ENCODE data around the gene CELF5.
"Not testable (repeated sequence)": the region's sequence is repeated elsewhere in the genome, so short reads cannot be mapped to it uniquely, and the experiment has no call there.

CELF5 gene

DNA sequence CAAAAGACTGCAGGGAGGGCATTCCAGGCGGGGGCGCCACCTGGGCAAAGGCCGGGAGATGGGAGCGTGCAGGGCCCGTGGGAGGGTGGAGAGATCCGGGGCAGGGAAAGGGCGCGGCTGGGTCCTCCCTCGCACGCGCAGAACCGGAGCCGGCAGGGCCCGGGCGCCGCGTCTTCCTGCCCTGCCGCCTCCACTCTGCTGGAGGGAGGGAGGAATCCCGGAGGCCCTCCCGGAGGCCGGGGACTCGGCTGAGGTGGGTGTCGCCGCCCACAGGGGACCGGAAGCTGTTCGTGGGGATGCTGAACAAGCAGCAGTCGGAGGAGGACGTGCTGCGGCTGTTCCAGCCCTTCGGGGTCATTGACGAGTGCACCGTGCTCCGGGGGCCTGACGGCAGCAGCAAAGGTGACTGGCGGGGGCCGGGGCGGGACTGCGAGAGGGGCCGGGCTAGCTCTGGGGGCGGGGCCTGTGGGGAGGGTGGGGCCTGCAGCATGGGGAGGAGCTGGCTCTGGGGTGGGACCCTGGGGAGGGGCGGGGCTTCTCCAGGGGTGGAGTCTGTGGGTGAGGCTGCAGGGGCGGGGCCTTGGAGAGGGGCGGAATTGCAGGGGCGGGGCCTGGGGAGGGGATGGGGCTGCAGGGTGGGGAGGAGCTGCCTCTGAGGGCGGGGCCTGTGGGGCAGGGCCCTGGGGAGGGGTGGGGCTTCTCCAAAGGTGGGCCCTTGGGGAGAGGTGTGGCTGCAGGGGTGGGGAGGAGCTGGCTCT is 51.3 kb downstream of the CELF5 start:
- no peak for DNase-seq

DNA sequence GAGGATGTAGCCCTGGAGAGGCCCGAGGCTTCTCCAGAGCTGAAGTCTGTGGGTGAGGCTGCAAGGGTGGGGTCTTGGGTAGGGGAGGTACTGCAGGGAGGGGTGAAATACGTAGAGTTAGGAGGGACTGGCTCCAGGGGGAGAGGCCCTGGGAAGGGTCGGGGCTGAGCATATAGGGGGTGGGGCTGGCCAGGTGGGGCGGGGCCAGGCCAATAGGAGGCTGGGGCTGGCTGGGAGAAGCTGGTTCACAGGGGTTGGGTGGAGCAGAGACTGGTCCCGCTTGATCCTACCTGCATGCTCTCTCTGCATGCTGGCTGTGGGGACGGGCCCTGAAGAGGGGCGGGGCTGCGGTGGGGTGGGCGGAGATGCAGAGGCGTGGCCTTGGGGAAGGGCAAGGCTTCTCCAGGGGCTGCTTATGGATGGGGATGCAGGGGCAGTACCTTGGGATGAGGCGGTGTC is 51.9 kb downstream of the CELF5 start:
- DNase-seq: no peak

DNA sequence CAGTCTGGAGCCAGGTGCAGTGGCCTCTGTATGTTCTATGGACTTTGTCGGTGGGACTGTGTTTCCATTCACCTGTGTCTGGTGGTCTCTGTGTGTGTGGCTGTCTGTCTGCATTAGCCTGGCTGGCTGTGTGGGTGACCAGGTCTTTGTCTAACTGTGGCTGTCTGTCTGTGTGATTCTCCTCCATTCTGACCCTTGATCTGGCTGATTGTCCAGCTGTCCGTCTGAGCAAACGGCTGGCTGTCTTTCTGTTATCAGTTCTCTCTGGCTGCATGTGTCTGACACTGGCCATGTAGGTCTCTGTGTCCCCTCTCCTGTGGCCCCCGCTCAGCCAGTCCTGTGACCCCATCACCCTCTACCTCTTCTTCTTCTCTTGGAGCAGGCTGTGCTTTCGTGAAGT is 53.2 kb downstream of the CELF5 start:
- DNase-seq: no peak

DNA sequence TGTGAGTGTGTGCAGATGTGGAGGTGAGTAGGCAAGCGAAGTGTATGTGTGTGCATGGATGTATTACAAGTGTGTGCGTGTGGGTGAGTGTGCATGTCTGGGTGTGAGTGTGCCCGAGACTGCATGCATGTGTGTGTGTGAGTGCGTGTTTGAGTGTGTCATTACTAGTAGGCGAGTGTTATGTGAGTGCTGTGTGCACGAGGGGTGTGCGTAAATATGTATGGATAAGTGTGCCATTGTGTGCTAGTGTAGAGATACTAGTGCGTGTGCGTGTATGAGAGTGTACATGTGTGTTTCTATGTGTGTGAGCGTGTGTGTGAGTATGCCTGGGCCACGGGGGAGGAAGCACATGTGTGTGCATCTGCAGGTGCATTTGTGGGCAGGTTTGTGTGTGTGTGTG is 53.8 kb downstream of the CELF5 start:
- DNase-seq: no peak

DNA sequence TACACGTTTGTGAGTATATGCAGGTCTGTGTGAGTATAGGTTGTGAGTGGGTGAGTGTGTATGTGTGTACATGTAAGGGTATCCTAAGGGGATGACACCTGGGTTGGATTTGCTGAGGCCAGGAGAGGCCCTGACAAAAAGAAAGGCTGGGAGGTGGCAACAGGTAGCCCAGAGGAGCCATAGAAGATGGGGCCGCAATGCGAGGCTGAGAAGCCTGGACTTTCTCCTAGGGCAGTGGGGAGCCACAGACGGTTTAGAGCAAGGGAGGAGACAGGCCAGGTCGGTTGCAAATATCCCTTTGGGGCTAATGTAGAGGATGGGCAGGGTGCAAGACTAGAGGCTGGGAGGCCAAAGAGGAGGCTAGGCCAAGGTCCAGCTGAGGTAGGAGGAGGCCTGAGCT is 54.3 kb downstream of the CELF5 start:
- DNase-seq: no peak

DNA sequence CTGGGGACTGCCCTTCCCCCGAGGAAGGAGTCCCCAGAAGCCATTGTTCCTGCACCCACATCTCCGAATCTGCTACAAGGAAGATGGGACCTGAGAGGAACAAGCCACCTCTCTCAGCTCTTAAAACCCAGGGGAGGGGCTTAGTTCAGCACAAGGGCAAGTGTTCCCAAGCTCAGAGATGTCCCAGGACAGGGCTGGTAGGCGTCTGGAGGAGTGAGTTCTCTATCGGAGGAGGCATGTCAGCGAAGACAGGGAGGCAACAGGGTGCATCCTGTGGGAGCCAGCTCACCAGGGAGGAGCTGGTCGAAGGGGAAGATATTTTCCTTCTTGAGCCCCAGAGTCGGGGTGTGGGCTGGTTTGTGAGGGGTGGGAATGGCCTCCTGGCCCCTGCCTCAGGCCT is 54.8 kb downstream of the CELF5 start:
- no peak for DNase-seq

DNA sequence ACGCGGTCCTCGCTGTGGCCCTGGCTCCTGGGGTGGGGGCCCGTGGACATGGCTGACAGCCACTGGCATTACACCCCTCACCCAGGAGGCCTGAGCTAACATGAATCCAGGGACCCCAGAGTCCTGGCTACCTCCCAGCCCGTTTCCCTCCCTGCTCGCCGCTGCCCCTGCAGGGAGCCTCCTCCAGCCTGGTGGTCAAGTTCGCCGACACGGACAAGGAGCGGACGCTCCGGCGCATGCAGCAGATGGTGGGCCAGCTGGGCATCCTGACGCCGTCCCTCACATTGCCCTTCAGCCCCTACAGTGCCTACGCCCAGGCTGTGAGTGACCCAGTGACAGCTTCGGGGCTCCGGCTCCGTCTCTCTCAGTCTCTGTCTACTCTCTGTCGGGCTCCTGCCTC is 56.6 kb downstream of the CELF5 start:
- DNase-seq: no peak

DNA sequence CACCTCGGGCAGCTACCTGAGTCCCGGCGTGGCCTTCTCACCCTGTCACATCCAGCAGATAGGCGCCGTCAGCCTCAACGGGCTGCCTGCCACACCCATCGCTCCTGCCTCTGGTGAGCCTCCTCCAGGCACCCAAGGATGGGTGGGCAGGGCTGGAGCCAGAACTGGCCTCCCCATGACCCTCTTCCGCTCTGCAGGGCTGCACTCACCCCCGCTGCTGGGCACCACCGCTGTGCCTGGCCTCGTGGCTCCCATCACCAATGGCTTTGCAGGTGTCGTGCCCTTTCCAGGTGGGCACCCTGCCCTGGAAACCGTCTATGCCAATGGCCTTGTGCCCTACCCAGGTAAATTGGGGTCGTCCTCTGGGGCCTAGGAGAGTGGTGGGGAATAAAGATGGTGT is 57.7 kb downstream of the CELF5 start:
- DNase-seq: no peak

DNA sequence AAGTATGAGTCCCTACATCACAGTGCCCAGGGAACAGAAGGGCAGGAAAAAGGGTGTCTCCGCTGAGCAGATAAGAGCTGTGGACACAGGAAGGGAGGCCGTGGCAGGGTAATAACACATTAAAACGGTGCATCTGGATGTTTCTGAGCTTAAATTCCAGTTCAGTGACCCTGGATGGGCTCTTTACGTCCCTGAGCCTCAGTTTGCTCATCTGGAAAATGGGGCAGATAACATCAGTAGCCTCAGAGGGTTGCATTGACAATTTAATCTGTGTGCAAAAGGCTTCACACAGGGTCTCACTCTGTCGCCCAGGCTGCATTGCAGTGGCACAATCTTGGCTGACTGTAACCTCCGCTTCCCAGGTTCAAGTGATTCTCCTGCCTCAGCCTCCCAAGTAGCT is 58.1 kb downstream of the CELF5 start:
- no peak for DNase-seq

DNA sequence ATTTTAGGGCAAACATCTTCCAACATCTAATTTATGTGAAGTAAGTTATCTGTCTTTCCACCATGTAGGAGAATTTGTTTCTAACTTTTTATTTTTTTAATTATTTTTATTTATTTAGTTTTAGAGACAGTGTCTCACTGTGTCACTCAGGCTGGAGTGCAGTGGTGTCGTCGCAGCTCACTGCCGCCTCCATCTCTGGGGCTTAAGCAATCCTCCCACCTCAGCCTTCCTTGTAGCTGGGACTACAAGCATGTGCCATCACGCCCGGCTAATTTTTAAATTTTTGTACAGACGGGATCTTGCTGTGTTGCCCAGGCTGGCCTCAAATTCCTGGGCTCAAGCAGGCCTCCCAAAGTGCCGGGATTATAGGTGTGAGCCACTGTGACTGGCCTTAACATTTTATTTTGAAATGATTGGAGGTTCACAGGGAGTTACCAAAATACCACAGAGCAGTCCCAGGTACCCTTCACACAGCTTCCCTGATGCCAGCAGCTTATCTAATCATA is 58.8 kb downstream of the CELF5 start:
- DNase-seq: no peak

DNA sequence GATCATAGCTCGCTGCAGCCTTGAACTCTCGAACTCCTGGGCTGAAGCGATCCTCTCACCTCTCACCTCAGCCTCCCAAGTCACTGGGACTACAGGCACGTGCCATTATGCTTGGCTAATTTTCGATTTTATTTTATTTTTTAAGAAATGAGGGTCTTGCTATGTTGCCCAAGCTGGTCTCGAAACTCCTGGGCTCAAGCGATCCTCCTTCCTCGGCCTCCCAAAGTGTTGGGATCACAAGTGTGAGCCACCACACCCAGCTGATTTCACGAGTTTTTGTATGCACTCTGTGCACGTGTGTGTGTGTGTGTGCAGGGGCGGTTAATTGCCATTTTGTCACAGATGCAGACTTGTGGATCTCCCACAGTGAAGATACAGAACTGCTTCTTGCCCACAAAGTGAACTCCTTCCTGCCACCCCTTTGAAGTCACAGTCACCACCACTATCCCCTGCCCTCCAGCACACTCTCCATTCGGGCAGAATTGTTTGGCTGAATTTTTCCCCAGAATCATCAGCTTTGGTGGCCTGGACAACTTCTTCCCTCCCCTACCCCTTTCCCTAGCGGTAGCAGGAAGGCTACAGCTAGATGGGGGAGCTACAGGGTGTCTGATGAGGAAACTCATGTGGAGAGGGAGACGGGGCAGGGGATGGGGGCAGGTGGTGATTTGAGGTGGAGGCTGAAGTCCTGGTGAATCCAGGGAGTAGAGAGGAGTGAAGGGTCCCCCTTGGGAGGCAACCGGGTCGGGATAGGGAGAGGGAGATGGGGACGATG is 59.6 kb downstream of the CELF5 start:
- no peak for DNase-seq

DNA sequence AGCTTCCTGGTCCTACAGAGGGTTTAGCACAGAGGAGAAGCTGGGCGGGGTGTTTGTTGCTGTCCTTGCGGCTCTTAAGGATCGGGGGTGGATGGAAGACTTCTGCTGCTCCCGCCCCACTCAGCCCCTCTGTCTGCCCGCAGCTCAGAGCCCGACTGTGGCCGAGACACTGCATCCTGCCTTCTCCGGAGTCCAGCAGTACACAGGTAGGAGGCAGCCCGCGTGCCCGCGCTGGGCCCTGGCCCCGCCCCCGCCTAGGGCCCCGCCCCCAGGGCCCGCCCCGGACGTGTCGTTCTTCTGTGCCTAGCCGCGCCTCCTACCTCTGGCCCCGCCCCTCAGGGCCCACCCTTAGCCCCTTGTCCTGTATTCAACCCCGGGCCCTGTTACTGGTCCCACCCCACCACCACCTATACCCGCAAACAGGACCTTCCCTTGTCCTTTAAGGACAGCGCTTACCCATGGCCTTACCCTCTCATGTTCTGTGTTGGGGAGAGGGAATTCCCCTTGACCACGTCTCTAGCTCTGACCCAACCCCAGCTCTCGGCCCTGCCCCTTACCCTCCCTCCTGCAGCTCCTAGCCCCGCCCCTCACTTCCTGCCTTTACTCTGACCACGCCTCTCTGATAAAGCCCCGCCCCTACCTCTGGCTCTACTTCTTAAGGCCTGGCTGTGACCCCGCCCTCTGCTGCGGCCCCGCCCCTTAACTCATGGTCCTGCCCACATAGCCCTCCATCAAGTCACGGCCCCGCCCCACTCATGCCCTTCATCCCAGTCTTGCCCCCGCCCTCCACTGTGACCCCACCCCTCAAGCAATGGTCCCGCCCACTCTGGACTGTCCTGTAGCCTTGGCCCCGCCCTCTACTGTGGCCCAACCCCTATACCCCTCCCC is 60.5 kb downstream of the CELF5 start:
- DNase-seq: no peak

DNA sequence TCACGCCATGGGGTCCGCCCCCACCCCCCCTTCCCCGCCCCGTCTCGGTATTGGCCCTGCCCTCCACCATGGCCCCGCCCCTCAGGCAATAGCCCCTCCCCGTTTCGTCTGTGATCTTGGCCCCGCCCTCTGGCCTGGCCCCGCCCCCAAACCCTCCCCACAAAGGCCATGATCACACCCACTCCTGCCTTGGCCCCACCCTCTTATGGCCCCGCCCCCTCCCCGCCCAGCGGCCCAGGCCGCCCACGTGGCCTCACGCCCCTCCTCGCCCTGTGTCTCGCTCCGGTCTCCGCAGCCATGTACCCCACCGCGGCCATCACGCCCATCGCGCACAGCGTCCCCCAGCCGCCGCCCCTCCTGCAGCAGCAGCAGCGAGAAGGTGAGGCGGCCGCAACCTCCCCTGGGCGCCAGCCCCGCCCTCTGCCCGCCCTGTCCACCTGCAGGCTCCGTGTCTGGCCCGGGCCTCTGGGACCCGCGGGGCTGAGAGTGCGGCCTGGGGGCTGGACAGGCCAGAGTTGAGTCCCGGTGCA is 61.3 kb downstream of the CELF5 start:
- DNase-seq: no peak

DNA sequence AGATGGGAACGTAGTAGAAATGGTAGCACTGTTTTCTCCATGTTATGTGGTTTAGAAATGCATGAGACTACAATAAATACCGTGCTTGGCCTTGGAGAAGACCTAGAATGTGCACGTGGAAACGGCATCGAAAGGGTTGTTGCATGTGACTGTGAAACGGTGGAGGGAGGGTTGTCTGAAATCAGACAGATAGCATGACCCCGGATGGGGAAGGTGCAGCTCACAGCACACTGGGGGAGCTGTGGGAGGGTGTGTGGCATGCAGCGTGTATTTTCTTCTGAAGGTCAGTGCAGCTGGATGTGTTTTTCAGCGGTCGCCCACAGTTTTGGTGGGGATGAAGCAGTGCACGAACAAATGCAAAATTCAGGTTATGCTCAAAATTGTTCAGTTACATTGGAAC is 63.4 kb downstream of the CELF5 start:
- no peak for DNase-seq

DNA sequence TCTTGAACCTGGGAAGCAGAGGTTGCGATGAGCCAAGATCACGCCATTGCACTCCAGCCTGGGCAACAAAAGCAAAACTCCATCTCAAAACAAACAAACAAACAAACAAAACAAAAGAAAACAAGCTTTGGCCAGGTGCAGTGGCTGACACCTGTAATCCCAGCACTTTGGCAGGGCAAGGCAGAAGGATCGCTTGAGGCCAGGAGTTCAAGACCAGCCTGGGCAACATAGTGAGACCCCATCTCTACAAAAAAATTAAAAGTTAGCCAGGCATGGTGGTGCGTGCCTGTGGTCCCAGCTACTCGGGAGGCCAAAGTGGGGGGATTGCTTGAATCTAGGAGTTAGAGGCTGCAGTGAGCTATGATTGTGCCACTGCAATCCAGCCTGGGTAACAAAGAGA is 64.0 kb downstream of the CELF5 start:
- not testable (repeated sequence) for DNase-seq

DNA sequence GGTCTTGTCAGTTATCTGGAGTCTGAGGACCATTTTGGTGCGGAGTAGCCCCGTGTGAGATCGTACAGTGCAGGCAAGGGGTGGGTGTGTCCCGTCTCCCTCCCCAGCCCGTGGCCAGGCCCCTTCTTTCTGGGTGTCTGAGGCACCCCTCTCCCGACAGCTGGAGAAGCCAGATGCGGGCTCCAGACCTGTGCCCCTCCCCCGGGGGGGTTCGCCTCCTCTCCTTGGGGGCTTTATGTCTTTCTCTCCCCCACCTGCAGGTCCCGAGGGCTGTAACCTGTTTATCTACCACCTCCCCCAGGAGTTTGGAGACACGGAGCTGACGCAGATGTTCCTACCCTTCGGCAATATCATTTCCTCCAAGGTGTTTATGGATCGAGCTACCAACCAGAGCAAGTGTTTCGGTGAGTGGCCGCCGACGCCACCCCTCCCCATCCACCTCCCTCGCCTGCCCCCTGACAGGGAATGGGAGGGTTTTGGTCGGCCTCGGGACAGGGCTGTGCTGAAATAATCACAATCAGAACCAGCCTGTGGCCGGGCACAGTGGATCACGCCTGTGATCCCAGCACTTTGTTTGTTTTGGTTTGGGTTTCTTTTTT is 65.6 kb downstream of the CELF5 start:
- no peak for DNase-seq

DNA sequence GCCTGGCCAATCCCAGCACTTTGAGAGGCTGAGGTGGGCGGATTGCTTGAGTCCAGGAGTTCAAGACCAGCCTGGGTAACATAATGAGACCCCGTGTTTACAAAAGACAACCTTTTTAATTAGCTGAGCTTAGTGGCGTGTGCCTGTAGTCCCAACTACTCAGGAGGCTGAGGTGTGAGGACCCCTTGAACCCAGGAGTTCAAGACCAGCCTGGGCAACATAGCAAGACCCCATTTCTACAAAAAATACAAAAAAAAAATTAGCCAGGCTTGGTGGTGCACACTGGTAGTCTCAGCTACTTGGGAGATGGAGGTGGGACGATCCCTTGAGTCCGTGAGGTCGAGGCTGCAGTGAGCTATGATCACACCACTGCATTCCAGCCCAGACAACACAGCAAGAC is 66.4 kb downstream of the CELF5 start:
- not testable (repeated sequence) for DNase-seq

DNA sequence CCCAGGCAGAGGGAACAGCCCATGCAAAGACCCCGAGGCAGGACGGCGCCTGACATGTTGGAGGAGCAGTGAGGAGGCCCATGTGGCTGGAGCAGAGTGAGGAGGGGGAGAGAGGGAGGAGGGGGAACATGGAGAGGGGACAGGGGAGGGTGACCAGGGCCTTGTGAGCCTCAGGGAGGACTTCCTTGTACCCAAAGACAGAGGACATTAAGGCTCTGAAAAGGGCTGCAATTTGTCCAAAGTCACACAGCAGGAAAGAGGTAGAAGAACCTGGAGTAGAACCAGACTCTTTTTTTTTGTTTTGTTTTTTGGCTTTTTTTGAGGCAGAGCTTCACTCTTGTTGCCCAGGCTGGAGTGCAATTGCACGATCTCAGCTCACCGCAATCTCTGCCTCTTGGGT is 67.2 kb downstream of the CELF5 start:
- no peak for DNase-seq

DNA sequence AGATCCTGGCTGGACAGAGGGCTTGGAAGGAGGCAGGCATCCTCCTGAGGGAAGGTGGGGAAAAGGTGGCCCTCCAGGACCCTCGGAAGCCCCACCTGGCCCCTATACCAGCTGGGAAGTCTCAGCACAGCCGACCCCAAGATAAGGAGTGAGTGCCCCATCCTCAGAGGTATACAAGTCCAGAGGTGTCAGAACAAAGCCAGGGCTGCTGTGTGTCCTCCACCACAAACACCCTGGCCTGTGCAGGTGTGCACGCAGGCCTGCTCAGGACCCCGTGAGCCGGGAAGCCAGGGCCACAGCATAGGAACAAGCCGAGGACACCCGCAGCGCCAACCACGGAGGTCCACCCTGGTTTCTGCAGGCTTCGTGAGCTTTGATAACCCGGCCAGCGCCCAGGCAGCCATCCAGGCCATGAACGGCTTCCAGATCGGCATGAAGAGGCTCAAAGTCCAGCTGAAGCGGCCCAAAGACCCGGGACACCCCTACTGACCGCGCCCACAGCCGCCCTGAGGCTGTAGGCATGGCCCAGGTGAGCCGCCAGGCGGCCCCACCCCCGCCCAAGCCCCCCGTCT is 68.6 kb downstream of the CELF5 start:
- DNase-seq: no peak

DNA sequence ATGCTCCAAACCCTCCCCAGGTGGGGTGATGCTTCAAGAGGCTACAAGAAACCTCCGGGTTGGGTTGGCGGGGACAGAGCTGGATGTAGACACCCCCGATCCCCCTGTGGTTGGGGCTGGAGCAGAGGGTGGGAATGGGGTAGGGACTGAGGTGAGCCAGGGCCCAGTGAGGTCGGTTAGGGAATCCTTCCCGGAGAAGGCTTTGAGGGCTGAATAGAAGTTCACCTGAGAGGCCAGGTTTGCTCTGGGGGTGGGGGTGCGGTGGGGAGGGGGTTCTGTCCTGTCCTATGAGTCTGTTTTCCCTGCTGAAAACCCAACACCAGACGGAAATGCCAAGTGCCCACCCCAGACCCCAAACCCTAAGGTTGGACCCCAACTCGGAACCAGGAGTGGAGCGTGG is 69.1 kb downstream of the CELF5 start:
- no peak for DNase-seq

DNA sequence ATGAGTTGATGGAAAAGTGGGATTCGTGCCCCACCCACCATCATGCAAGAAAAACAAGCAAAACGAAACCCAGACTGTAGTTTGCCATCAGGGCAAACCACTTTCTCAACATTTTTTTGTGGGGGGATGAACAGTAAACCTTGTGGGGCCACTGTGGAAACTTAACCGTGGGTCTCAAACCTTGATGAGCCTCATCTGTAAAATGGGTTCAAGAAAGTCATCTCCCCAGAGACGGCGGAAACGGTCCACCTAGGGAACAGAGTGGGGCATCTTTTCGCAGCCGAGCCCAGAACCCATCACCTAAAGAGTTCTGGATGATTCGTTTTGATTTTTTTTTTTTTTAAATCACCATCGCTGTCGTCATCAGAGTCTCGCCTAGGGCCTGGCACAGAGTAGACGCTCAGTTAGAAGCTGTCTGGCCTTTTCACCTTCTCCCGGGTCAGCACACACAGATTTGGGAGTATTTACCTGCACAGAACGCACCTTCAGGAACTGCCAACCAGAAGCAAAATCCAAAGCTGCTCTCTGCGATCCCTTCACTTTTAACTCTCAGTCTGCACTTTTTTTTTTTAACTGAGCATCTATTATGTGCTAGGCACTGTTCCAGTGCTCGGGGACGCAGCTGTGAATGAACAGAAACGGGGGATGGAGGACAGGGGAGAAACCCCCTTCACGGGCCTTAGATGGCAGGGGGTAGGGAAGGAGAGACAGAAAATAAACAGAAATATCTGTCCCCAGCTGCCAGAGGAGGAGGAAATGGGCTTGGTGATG is 69.8 kb downstream of the CELF5 start:
- no peak for DNase-seq
